ENCODE results near the gene MCTP1. TPM values are rescaled to one million over a fixed set of nuclear protein-coding genes. Genes with fewer than 3 reads are reported as not detected.

MCTP1 gene
- total RNA-seq, 2 donors from 2014 or later, result 5.1 to 10.0 TPM

- peak in 1 of 2 donors; percentile 49 for TF ChIP-seq CTCF (IDR thresholded peaks at IDR 0.05)
- DNase-seq (ENCODE audit: low spot score), result no peak
- Histone ChIP-seq H3K9me3 (no peaks in the 10 kb centered on the region), H3K36me3 (no peaks in the 10 kb centered on the region), H3K4me3 (no peak overlapping the region), H3K4me1 (no peaks in the 10 kb centered on the region), H3K27ac (no peak overlapping the region), H3K27me3 (no peaks in the 10 kb centered on the region)
Observed at GRCh38 chr5:94784536-94785505, 500.1 kb downstream of the MCTP1 start.

GRCh38 chr5:94782383-94782782 lies 502.5 kb downstream of the MCTP1 start:
- TF ChIP-seq CTCF (IDR thresholded peaks at IDR 0.05), result no peak
- Histone ChIP-seq H3K36me3 (no peaks in the 10 kb centered on the region), H3K4me1 (no peaks in the 10 kb centered on the region), H3K9me3 (no peaks in the 10 kb centered on the region), H3K4me3 (no peak overlapping the region), H3K27me3 (no peaks in the 10 kb centered on the region), H3K27ac (no peak overlapping the region)
- no peak for DNase-seq (ENCODE audit: low spot score)

- Histone ChIP-seq H3K27me3 (no peaks in the 10 kb centered on the region), H3K4me3 (no peak overlapping the region), H3K9me3 (no peaks in the 10 kb centered on the region), H3K4me1 (no peaks in the 10 kb centered on the region), H3K27ac (no peak overlapping the region), H3K36me3 (no peaks in the 10 kb centered on the region)
- no peak for DNase-seq (ENCODE audit: low spot score)
- TF ChIP-seq CTCF (IDR thresholded peaks at IDR 0.05), result no peak
Observed at GRCh38 chr5:94779684-94780083, 505.2 kb downstream of the MCTP1 start.

- no peaks in the 10 kb centered on the region for H3K36me3 ChIP-seq
- H3K4me1 ChIP-seq, result no peaks in the 10 kb centered on the region
- TF ChIP-seq CTCF (IDR thresholded peaks at IDR 0.05), result no peak
- no peak overlapping the region for H3K4me3 ChIP-seq
- no peaks in the 10 kb centered on the region for H3K9me3 ChIP-seq
- no peak for DNase-seq (ENCODE audit: low spot score)
- H3K27ac ChIP-seq, result no peak overlapping the region
- H3K27me3 ChIP-seq, result no peaks in the 10 kb centered on the region
Observed at GRCh38 chr5:94778732-94779131, 506.2 kb downstream of the MCTP1 start.

- TF ChIP-seq CTCF (IDR thresholded peaks at IDR 0.05), result no peak
- Histone ChIP-seq H3K27me3 (no peaks in the 10 kb centered on the region), H3K4me3 (no peak overlapping the region)
Observed at GRCh38 chr5:94778299-94778698, 506.6 kb downstream of the MCTP1 start.

More at GRCh38 chr5:94778299-94778698, 506.6 kb downstream of the MCTP1 start:
- no peak overlapping the region for H3K27ac ChIP-seq
- DNase-seq (ENCODE audit: low spot score), result no peak
- H3K9me3 ChIP-seq, result no peaks in the 10 kb centered on the region
- no peaks in the 10 kb centered on the region for H3K36me3 ChIP-seq
- no peaks in the 10 kb centered on the region for H3K4me1 ChIP-seq

All from right atrium auricular region (tissue), 2 donors.